Camera-type eye (tissue), 1 donor: ENCODE measurements around the gene KRTAP5-5. TPM values are rescaled to one million over a fixed set of nuclear protein-coding genes. Genes with fewer than 3 reads are reported as not detected.

Experiments used
- total RNA-seq: library from RNA; depleted of rRNA; stranded (reverse); fragments of >200 nt; gene quantifications from one replicate; pipeline ENCODE4 v1.2.3, GENCODE V29; 2014

The KRTAP5-5 gene, protein sequence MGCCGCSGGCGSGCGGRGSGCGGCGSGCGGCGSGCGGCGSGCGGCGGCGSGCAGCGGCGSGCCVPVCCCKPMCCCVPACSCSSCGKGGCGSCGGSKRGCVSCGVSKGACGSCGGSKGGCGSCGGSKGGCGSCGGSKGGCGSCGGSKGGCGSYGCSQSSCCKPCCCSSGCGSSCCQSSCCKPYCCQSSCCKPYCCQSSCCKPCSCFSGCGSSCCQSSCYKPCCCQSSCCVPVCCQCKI
- total RNA-seq: 0.44 TPM

DNA sequence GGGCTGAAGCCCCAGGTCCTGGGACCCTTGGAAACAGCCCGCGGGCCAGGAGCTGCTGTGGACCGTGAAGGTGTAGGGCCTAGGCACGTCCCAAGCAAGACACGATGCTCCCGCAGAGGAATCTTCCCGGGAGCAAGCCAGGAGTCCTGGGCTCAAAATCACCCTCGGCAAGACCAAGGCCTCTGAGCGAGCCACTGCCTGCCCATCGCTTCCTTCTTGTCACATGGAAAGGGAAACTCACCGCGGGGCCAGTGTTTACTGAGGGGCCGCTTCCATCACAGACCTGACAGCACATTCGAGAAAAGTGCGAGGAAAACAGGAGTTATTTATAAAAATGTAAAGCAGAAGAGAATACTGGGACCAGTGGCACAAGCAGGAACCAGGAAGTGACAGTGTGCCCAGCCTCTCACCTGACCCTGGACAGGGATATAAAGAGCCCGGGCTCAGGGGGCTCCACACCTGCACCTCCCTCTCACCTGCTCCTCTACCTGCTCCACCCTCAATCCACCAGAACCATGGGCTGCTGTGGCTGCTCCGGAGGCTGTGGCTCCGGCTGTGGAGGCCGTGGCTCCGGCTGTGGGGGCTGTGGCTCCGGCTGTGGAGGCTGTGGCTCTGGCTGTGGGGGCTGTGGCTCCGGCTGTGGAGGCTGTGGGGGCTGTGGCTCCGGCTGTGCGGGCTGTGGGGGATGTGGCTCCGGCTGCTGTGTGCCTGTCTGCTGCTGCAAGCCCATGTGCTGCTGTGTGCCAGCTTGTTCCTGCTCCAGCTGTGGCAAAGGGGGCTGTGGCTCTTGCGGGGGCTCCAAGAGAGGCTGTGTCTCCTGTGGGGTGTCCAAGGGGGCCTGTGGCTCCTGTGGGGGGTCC, at the start of gene KRTAP5-5:
Gene KRTAP5-5 (plus strand): TSS at position 450 of the 860 bp plus-strand sequence. CDS start 66 bp downstream, at position 516.

GRCh38 chr11:1584661-1585370, 44.8 kb upstream of the KRTAP5-5 start, which contains the start of gene KRTAP5-1:
Gene KRTAP5-1 (minus strand): TSS chr11:1585283. CDS start chr11:1585249, 34 bp downstream.

GRCh38 chr11:1597994-1598380, 31.6 kb upstream of the KRTAP5-5 start, which contains the start of gene KRTAP5-2:
Gene KRTAP5-2 (minus strand): TSS chr11:1598294. CDS start chr11:1598250, 44 bp downstream.

DNA sequence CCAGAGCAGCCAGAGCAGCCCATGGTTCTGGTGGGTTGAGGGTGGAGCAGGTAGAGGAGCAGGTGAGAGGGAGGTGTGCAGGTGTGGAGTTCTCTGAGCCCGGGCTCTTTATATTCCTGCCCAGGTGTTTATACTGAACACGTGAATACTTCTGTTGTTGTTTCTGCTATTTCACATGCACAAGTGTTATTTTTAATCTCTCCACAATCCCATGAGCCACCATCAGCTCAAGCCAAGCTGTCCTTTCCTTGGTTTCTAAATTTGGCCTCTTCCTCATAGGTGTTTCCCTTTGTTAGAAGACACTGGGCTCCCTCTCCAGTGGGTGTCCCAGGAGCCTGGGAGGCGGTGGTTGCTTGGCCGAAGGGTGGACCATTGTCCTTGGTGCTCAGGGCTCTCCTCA, 21.2 kb upstream of the KRTAP5-5 start, which contains the start of gene KRTAP5-3:
Gene KRTAP5-3 (minus strand): TSS at position 101 of the 400 bp plus-strand sequence. CDS start 78 bp downstream, at position 23.

GRCh38 chr11:1622086-1622485, 7.5 kb upstream of the KRTAP5-5 start, which contains the start of gene KRTAP5-4:
Gene KRTAP5-4 (minus strand): TSS chr11:1622138. CDS start chr11:1622093, 45 bp downstream.

Other genes starting within 250 kb of the KRTAP5-5 start
- 50.6 TPM for gene BRSK2, start 239.8 kb upstream of the KRTAP5-5 start, total RNA-seq
- 34.3 TPM for gene MOB2, start 143.0 kb upstream of the KRTAP5-5 start, total RNA-seq
- gene DUSP8, start 57.5 kb upstream of the KRTAP5-5 start, total RNA-seq: 10.9 TPM
- not detected for gene KRTAP5-1, start 44.5 kb upstream of the KRTAP5-5 start, total RNA-seq
- gene KRTAP5-2, start 31.5 kb upstream of the KRTAP5-5 start, total RNA-seq: not detected
- not detected for gene KRTAP5-3, start 21.3 kb upstream of the KRTAP5-5 start, total RNA-seq
- not detected for gene KRTAP5-4, start 7.6 kb upstream of the KRTAP5-5 start, total RNA-seq
- gene KRTAP5-6, start 67.4 kb downstream of the KRTAP5-5 start, total RNA-seq: not detected
- gene IFITM10, start 120.8 kb downstream of the KRTAP5-5 start, total RNA-seq: 9.5 TPM
- 167 TPM for gene CTSD, start 134.2 kb downstream of the KRTAP5-5 start, total RNA-seq
- 9.7 TPM for gene SYT8, start 205.2 kb downstream of the KRTAP5-5 start, total RNA-seq
- gene TNNI2, start 209.2 kb downstream of the KRTAP5-5 start, total RNA-seq: 103 TPM
- gene LSP1, start 223.3 kb downstream of the KRTAP5-5 start, total RNA-seq: 29.1 TPM